DOHH2 (cell line): ENCODE measurements around the gene EPAS1.

Experiments used
- CTCF ChIP-seq: fragments of 200-600 bp; sonication (generic); IDR thresholded peaks from one replicate; pipeline ENCODE4 v1.5.1; 2014; ENCODE audit warnings: antibody characterized with exemption, mild to moderate bottlenecking, low read depth, low read length; ENCODE audit not compliant: poor library complexity, severe bottlenecking
- EZH2phosphoT487 ChIP-seq: fragments of 200-600 bp; sonication (generic); IDR thresholded peaks from 2 replicates; pipeline ENCODE4 v1.6.1; 2017; ENCODE audit warnings: borderline replicate concordance, mild to moderate bottlenecking, antibody characterized with exemption, low read length, moderate library complexity, mixed read lengths

GRCh38 chr2:46353509-46353908 is 56.3 kb downstream of the EPAS1 start:
- no peak for TF ChIP-seq CTCF
- TF ChIP-seq EZH2phosphoT487 = no peak
